GM03348 (cell line): Measurements from ENCODE around the gene YWHAE.
"Not testable (repeated sequence)": the region's sequence is repeated elsewhere in the genome, so short reads cannot be mapped to it uniquely, and the experiment has no call there.

Experiments
- DNase-seq: peaks from one replicate; pipeline ENCODE4 v3.0.0; 2012; ENCODE audit warnings: low spot score

YWHAE gene

DNA sequence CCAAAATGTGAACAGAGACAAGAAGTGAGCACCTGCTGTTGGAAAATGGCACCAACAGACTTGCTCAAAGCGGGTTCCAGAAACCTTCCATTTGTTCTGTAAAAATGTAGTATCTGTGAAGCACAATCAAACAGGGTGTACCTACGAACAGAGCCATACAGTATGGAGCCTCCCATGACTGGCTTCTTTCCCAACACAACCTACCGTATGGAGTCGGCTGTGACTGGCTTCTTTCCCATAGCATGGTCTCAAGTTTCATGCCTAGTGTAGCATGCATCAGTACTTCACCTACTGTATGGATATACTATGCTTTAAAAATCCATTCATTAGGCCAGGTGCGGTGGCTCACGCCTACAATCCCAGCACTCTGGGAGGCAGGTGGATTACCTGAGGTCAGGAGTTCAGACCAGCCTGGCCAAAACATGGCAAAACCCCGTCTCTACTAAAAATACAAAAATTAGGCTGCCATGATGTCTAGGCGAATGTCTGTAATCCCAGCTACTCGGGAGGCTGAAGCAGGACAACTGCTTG, 26.2 kb downstream of the YWHAE start:
- DNase-seq = no peak

DNA sequence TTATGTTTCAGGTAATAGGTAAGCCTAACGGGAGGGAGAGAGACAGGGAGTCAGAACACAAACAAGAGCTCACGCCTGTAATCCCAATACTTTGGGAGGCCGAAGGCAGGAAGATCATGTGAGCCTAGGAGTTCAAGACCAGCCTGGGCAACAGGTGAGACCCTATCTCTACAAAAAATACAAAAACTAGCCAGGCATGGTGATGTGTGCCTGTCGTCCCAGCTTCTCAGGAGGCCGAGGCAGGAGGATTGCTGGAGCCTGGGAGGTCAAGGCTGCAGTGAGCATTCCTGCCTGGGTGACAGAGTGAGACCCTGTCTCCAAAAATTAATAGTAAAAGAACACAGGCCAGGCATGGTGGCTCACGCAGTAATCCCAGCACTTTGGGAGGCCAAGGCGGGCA, 27.4 kb downstream of the YWHAE start:
- DNase-seq = no peak

DNA sequence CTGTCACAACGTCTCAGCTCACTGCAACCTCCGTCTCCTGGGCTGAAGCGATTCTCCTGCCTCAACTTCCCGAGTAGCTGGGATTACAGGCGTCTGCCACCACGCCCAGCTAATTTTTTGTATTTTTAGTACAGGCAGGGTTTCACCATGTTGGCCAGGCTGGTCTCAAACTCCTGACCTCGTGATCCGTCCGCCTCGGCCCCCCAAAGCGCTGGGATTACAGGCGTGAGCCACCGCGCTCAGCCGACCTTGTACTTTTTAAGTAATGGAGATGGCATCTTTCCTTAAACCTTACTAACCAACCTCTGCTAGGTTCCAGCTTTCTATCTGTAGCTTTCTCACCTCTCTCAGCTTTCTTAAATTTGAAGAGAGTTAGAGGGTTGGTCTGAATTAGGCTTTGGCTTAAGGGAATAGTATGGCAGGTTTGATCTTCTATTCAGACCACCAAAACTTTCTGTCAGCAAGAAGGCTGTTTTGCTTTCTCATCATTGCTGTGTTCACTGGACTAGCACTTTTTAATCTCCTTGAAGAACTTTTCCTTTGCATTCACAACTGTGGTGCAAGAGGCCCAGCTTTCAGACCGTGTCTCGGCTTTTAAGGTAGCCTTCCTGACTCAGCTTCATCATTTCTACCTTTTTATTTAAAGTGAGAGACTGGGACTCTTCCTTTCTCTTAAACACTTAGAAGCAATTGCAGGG, 28.0 kb downstream of the YWHAE start:
- DNase-seq = no peak

DNA sequence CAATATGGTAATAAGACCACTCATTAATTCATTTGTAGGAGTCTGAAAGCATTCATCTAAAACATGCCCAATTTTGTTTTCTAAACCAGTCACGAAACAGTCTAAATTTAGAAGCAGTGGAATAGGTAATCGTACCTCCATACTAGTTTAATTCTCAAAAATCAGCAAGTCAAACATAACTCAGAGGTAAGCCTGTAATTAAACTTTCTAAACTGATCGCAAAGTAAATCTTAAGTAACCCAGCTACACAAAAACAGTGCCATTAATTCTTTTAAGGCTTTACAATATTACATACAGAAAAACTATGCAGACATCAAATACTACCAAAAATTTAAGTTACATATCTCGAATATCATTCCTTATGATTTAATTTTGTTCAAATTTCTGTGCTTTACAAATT, 31.4 kb downstream of the YWHAE start:
- no peak for DNase-seq

DNA sequence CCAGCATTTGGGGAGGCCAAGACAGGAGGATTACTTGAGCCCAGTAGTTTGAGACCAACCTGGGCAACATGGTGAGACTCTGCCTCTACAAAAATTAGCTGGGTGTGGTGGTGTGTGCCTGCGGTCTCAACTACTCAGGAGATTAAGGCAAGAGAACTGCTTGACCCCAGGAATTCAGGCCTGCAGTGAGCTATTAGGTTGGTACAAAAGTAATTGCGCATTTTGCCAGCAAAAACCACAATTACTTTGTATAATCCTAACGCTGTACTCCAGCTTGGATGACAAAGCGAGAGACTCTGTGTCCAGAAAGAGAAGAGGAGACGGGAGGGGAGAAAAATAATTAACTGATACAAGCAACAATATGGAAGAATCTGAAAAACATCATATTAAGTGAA, 32.7 kb downstream of the YWHAE start:
- DNase-seq = no peak

DNA sequence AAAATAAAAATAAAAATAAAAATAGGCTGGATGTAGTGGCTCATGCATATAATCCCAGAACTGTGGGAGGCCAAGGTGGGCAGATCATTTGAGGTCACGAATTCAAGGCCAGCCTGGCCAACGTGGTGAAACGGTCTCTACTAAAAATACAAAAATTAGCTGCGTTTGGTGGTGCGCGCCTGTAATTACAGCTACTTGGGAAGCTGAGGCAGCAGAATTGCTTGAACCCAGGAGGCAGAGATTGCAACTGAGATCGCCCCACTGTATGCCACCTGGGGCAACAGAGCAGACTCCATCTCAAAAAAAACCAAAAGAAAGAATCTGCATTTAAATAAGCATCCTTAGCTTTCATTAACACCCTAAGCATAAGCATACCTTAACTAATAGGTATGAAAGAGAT, 33.8 kb downstream of the YWHAE start:
- DNase-seq = no peak

DNA sequence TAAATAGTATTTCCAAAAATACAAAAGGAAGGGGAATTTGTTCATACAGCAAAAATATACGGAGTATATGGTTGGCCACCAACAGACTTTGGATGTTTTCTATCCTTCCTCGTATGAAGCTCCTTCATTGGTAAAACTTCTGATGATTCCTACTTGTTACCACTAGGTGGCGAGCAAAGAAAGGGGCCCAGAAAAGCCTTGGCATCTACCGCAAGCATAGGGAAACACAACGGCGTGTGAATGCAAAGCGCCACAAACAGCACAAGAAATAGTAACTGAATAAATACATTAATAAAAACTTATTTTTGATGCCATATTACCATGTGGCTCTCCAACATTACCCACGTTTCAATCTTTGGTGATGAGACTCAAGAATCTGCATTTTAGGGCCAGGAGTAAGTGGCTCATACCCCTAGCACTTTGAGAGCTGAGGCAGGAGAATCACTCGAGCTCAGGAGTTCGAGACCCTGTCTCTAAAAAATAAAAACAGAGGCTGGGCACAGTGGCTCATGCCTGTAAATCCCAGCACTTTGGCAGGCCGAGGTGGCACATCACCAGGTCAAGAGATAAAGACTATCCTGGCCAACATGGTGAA, 34.5 kb downstream of the YWHAE start:
- peak; percentile 79 for DNase-seq

DNA sequence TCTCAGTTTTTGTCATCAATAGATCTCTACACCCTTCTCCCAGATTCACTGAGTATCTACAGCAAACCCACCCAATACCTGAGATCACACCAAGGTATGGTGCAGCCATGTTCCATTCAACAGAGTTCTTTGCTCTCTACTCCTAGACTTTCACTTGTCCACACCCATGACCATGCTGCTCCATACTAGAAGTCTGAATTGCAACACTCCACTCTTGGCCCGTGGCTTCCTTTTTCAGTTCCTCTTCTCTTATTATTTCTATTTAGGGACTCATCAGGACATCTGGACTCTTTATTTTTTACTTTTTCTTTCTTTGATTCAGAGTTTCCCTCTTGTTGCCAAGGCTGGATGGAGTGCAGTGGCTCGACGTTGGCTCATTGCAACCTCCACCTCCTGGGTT, 37.1 kb downstream of the YWHAE start:
- peak; percentile 46 for DNase-seq

DNA sequence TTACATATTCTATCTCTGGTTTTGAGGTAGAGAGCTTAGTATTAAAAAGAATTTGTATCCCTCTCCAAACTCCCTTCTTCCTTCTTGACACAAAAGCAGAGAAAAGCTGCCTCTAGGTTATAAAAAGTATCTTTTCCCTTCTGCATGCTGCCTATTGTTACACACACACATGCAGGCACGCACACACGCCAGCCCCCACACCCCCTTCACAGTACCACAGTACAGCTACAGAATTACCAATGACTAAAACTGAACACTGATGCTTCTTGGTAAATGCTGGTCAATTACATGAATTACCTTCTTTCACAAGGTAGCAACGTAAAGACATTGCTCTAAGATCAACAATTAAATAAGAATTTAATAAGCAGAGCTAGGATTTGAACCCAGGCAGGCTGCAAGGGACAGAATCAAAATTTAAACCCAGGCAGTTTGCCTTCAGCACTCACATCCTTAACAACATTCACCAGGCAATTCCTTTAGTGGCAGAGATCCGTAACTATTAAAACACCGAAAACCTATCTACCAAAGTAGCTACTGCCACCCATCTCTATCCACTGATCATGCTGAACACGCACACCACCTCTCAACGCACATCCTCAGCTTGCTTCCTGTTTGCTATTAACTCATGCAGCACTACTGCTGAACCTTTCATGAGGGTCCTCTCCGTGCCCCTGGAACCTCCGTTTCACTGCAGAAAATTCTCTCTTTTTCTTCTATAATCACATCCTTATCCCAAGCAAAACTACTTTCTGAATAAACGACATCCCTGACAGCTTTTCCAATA, 37.8 kb downstream of the YWHAE start:
- no peak for DNase-seq

DNA sequence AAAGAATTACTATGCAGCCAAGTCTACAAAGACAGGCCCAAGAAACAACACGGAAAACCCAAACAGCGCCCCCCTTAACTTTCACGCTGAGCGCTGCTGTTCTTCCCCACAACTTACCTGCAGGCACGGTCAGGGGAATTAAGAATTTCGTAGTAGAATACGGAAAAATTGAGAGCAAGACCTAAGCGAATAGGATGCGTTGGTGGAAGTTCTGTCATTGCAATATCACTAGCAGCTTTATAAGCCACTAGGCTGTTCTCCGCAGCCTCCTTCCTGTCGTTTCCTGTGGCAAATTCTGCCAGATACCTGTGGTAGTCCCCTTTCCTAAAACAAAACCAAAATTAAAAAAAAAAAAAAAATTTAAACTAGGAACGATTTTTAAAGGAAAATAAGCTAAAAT, 39.0 kb downstream of the YWHAE start:
- DNase-seq = no peak

DNA sequence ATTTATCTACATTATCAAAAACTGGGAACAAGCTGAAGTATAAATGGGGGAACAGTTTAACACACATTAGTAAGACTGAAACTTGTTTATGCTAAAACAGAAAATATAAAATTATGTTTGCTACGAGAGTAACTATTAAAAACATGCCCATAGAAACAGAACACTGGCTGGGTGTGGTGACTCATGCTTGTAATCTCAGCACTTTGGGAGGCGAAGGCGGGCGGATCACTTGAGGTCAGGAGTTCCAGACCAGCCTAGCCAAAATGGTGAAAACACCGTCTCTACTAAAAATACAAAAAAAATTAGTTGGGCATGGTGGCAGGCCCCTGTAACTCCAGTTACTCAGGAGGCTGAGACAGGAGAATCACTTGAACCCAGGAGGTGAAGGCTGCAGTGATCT, 39.7 kb downstream of the YWHAE start:
- DNase-seq = not testable (repeated sequence)

DNA sequence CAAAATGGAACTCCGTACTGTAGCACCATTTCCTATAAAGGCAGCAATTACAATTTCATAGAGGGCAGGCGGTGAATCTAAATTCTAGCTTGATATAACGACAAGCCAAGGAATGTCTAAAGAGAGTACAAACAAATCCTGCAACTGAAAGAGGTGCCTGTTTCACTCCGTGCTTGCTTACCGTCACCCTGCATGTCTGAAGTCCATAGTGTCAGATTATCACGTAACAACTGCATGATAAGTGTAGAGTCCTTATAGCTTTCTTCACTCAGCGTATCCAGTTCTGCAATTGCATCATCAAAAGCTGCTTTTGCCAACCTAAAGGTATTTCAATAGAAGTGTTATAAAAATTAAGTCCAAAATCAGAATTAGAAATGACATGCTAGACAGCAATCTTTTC, 46.0 kb downstream of the YWHAE start:
- no peak for DNase-seq

DNA sequence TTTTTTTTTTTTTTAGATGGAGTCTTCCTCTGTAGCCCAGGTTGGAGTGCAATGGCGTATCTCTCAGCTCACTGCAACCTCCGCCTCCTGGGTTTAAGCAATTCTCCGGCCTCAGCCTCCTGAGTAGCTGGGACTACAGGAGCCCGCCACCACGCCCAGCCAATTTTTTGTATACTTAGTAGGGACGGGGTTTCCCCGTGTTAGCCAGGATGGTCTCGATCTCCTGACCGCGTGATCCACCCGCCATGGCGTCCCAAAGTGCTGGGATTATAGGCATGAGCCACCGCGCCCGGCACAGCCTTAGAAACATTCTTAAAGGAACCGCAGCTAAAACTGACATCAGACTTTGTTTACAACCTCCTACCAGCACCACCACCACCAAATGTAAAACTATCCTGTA, 47.5 kb downstream of the YWHAE start:
- DNase-seq = not testable (repeated sequence)

DNA sequence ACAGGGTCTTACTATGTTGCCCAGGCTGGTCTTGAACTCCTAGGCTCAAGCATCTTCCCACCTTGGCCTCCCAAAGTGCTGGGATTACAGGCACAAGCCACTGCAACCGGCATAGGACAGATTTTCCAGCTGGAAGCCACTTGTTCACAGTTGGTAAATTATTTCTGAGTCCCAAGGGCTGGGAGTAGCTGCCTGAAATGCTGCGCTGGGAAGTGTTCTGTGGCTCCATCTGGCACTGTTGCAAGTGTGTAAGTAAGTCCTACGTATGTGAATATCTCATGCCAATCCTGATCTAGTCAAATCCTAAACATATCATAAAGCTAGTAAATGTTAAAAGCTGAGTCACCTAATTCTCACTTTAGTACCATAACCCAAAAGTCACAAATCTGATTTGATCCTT, 48.1 kb downstream of the YWHAE start:
- DNase-seq = no peak

DNA sequence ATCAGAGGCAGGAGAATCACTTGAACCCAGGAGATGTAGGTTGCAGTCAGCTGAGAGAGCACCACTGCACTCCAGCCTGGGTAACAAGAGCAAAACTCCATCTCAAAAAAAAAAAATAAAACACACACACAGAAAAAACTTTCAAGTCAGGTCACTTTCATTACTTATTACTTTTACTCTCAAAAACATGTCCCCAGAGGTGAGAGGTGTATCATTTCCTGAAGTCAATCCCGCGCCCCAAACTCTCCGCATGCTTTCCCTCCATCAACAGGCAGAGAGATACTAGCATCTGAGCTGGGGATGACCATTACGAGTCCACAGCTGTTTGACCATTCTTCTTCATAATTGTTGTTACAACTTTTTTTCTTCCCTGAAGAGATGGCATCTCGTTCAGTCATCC, 48.7 kb downstream of the YWHAE start:
- no peak for DNase-seq

DNA sequence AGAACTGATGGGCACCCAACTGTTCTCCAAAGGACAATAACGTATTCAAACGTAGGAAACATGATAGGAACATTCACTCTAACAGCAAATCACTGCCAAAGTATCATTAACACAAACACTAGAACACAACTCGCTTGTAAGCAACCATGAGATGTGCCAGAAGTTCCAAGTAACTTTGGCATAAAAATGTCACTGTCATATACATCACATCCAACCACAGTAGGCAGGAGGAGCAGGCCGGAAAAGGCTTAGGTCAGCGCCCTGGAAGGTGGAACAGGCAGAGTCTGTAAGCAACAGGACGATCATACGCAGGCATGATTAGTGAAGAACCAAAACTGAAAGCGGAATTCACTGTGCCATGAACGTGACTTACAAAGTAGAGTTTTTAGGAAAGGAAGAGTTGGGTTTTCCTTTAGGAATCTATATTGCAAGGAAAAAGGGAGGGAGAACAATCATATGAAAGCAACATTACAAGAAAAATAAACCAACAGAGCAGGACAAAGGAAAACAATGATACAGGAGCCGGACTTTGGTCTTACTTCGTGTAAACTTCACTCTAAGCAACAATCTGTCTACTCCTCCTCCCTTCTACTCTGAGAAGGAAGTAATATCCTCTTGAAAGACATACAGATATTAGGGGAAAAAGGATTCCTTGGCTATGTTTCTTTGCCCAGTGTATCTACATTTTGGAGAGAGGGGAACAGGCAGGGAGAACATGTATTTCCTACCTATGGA, 52.3 kb downstream of the YWHAE start:
- DNase-seq = no peak

DNA sequence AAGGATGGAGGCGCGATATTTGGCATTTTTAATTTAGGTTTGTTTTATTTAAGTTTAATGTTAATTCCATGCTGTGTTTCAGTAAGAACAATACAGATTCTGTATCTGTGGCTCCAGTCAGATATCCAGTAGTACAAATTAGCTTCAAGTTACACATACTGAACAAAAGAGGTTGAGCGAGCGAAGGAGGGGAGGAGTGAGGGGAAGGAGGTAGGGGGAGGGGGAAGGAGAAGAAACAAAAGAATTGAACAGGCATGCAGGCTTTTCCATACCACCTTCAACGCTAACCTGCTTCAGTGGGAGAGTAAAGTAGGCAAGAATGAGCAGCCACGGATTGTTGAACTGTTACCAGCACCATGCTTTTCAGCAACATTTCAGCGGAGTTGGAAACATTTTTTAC, 55.5 kb downstream of the YWHAE start:
- no peak for DNase-seq

DNA sequence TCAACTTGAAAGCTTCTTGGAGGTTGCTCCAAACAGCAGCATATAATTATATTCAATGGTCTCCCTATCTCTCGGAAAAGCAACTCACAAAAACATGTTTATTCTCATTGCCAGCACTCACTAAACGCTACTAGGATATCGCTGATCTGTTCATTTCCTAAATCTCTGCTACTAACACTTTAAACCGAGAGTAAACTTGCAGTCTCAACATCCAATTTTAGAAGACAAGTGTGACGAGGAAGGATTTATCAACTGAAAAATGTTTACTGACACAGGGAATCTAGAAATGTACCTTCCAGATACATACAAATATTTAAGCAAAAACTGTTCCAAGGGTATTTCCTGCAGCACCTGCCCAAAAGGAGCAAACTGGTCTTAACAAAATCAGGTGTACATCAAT, 56.5 kb downstream of the YWHAE start:
- no peak for DNase-seq

DNA sequence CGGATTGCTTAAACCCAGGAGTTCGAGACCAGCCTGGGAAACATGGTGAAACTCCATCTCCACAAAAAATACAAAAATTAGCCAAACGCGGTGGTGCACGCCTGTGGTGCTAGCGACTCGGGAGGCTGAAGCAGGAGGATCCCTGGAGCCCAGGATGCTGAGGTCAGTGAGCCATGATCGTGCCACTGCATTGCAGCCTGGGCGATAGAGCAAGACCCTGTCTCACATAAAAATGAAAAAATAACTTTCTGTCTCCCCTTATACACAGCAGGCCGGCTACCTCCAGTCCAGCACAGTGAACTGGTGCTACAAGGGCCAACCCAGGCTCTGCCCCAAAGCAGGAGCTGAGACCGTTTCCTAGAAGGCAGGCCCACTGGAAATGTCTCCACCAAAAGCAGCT, 59.7 kb downstream of the YWHAE start:
- DNase-seq = no peak

DNA sequence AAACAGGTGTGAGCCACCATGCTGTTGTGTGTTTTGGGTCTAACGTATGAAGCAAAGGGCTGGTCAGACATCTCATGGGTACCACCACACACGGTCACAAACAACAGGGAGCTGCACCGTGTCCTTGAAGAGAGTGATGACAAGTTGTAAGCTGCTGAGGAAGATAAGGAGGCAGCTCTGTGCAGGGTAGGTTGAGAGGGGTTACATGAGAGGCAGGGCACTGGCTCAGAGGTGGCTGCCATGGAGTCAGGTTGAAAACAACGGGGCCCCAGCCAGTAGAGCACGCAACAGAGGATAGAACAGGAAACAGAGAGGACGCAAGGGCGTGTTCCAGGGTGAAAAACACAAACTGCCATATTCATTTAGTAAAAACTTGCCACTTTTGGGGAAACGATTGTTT, 68.3 kb downstream of the YWHAE start:
- DNase-seq = no peak

DNA sequence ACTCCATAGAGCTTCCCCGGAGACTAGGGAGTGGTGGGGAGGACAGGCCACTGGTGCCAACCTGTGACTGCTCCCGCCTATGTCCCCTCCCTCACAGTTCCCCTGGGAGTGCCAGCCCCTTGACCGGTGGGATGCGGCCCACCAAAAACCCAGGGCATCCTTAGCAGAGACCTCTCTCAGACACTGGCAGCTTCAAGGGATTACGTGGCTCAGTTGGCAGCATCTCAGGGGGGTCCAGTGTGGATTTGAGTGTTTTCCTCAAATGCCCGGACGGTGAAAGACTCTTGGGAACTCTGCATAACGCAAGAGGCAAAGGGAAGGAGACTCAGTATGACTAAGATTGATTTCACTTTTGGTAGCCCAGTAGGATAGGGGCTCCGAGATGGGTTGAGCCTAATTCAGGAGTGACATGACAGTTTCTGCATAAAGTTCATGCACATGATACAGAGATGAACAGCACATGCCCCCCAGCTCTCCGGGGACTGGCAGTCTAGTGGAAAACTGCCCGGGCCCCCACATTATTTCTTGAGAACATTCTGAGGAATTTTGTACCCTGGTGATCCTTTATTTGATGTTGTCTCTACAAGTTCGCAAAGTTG, 70.2 kb downstream of the YWHAE start:
- DNase-seq = no peak

DNA sequence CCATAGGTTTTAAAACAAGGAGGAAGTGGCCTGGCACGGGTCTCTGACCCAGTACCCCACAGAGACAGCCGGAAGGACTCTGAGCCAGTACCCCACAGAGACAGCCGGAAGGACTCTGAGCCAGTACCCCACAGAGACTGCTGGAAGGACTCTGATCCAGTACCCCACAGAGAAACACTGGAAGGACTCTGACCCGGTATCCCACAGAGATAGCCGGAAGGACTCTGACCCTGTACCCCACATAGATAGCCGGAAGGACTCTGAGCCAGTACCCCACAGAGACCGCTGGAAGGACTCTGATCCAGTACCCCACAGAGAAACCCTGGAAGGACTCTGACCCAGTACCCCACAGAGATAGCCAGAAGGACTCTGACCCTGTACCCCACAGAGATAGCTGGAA, 71.6 kb downstream of the YWHAE start:
- DNase-seq = no peak
